Measurements from ENCODE around the gene CEP112. TPM values are rescaled to one million over a fixed set of nuclear protein-coding genes. Genes with fewer than 3 reads are reported as not detected.
"Not testable (repeated sequence)": the region's sequence is repeated elsewhere in the genome, so short reads cannot be mapped to it uniquely, and the experiment has no call there.

CEP112 gene
- total RNA-seq, 1 donor from 2014 or later, result 1.3 TPM

GRCh38 chr17:65704731-65705130 lies 487.2 kb downstream of the CEP112 start:
- Mint-ChIP-seq H3K36me3 (ENCODE audit: low read depth) (no peaks in the 10 kb centered on the region), H3K4me1 (no peaks in the 10 kb centered on the region), H3K27me3 (peaks cover 9% of the 10 kb centered on the region), H3K27ac (no peak overlapping the region), H3K9me3 (no peaks in the 10 kb centered on the region), H3K4me3 (no peak overlapping the region)
- intact Hi-C loops (cut with micrococcal nuclease), result no loop called here
- DNase-seq, result no peak

- DNase-seq, result no peak
- Mint-ChIP-seq H3K27me3 (peaks cover 12% of the 10 kb centered on the region), H3K36me3 (ENCODE audit: low read depth) (no peaks in the 10 kb centered on the region), H3K9me3 (no peaks in the 10 kb centered on the region), H3K4me3 (no peak overlapping the region), H3K27ac (no peak overlapping the region), H3K4me1 (no peaks in the 10 kb centered on the region)
- intact Hi-C loops (cut with micrococcal nuclease), result no loop called here
These were observed 488.0 kb downstream of the CEP112 start for GRCh38 chr17:65703891-65704290.

DNA sequence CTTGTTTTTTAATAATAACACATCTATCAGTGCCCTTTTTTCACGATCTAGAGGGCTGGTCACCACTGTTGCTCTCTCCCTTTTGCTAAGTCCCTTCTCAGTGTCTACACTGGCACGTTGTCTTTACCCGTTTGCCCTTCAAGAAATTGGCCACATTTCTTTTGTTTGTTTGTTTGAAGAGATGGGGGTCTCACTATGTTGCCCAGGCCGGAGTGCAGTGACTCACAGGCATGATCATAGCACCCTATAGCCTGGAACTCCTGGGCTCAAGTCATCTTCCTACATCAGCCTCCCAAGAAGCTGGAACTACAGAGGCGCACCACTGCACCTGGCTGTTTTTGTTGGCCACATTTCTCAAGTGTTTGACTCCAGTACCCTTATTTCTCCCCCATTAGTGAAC lies 492.5 kb downstream of the CEP112 start:
- Mint-ChIP-seq H3K36me3 (ENCODE audit: low read depth) (no peaks in the 10 kb centered on the region), H3K27ac (no peak overlapping the region), H3K4me1 (no peaks in the 10 kb centered on the region), H3K4me3 (no peak overlapping the region), H3K27me3 (peaks cover 8% of the 10 kb centered on the region), H3K9me3 (no peaks in the 10 kb centered on the region)
- no peak for DNase-seq
- intact Hi-C loops (cut with micrococcal nuclease), result no loop called here

- DNase-seq, result no peak
- Mint-ChIP-seq H3K27ac (no peak overlapping the region), H3K4me1 (no peaks in the 10 kb centered on the region), H3K4me3 (no peak overlapping the region), H3K36me3 (ENCODE audit: low read depth) (no peaks in the 10 kb centered on the region), H3K9me3 (no peaks in the 10 kb centered on the region), H3K27me3 (peaks cover 8% of the 10 kb centered on the region)
- intact Hi-C loops (cut with micrococcal nuclease), result no loop called here
These were observed 493.4 kb downstream of the CEP112 start for GRCh38 chr17:65698381-65699061.

DNA sequence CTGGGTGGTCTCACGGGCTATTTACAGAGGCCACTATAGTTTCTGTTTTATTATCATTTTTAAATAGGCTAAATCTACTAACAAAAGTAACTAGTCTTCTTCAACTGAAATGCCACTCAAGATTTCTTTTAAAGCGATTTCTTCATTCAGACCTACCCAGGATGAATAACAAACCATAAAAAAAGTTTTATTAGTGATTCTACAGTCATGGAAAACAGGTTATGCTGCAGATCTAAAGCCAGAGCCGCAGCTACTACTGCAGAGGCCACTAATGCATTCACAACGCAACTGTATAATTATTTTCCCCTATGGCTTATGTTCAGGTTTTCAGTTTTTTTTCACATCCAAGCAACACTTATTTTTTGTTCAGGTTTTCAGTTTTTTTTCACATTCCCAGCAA lies 494.3 kb downstream of the CEP112 start:
- Mint-ChIP-seq H3K27me3 (peaks cover 8% of the 10 kb centered on the region), H3K9me3 (no peaks in the 10 kb centered on the region), H3K27ac (no peak overlapping the region), H3K4me1 (no peaks in the 10 kb centered on the region), H3K36me3 (ENCODE audit: low read depth) (no peaks in the 10 kb centered on the region), H3K4me3 (no peak overlapping the region)
- DNase-seq, result no peak
- intact Hi-C loops (cut with micrococcal nuclease), result no loop called here

GRCh38 chr17:65696739-65697394 lies 495.1 kb downstream of the CEP112 start:
- H3K36me3 Mint-ChIP-seq (ENCODE audit: low read depth), result no peaks in the 10 kb centered on the region
- H3K27me3 Mint-ChIP-seq, result peaks cover 8% of the 10 kb centered on the region
- no peak overlapping the region for H3K4me3 Mint-ChIP-seq
- intact Hi-C loops (cut with micrococcal nuclease), result no loop called here
- H3K9me3 Mint-ChIP-seq, result no peaks in the 10 kb centered on the region
- no peaks in the 10 kb centered on the region for H3K4me1 Mint-ChIP-seq
- no peak for DNase-seq
- H3K27ac Mint-ChIP-seq, result no peak overlapping the region

- Mint-ChIP-seq H3K36me3 (ENCODE audit: low read depth) (no peaks in the 10 kb centered on the region), H3K27ac (no peak overlapping the region), H3K27me3 (peaks cover 3% of the 10 kb centered on the region), H3K4me3 (no peak overlapping the region), H3K4me1 (peaks cover 5% of the 10 kb centered on the region), H3K9me3 (no peaks in the 10 kb centered on the region)
- intact Hi-C loops (cut with micrococcal nuclease), result no loop called here
- no peak for DNase-seq
These were observed 497.3 kb downstream of the CEP112 start for GRCh38 chr17:65694601-65695000.

DNA sequence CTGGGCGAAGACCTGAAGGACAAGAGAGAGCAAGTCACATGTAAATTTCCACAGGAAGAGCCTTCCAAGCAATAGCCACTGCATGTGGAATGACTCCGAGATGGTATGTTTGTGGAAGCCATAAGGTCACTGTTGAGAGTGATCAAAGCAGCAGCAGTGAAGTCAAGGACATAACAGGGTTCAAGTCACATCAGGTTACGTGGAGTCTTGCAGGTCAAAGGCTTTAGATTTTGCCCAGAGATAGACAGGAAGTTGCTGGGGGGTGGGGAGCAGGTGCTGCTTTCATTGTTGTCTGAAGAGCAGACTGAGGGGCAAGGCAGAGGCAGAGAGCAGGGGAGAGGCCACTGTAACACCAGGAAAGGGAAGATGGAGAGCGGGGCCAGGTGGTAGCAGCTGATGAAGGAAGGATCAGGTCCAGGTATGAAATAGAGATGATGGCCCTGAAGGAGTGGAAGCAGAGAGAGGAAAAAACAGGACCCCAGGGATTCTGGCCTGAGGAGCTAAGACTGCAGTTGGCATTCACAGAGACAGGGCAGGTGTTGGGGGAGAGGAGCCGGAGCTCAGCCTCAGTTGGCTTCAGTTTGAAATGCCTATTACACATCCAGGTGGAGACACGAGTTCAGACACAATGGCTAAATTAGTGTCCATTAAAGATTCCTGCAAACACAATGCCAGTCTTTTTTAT lies 501.2 kb downstream of the CEP112 start:
- H3K4me3 Mint-ChIP-seq, result no peak overlapping the region

DNA sequence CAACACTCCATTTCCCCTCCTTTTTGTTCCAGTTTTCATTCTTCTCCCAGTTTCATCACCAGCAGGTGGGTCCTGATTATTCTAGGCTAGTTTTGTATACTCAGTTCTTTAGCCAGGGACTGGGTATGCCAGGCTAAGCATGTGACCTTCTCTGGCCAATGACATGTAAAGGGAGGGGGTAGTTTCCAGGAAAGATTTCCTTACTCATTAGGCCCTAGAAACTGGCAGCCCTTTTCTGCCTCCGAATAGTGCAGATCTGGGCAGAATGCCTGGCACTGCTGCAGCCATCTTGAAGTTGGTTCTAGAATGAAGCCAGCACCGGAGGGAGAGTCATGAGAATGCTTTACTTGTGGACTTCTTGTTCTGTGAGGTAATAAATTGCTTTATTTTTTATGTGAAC lies 503.6 kb downstream of the CEP112 start:
- Mint-ChIP-seq H3K4me1 (peaks cover 5% of the 10 kb centered on the region), H3K27ac (no peak overlapping the region), H3K36me3 (ENCODE audit: low read depth) (no peaks in the 10 kb centered on the region), H3K4me3 (no peak overlapping the region), H3K27me3 (no peaks in the 10 kb centered on the region), H3K9me3 (no peaks in the 10 kb centered on the region)
- DNase-seq, result no peak
- intact Hi-C loops (cut with micrococcal nuclease), result no loop called here

More for the DNA sequence above, 501.2 kb downstream of the CEP112 start:
- H3K4me1 Mint-ChIP-seq, result peaks cover 5% of the 10 kb centered on the region
- no peaks in the 10 kb centered on the region for H3K9me3 Mint-ChIP-seq
- intact Hi-C loops (cut with micrococcal nuclease), result no loop called here
- H3K27me3 Mint-ChIP-seq, result peaks cover under 1% of the 10 kb centered on the region
- no peak overlapping the region for H3K27ac Mint-ChIP-seq
- no peaks in the 10 kb centered on the region for H3K36me3 Mint-ChIP-seq (ENCODE audit: low read depth)
- no peak for DNase-seq

DNA sequence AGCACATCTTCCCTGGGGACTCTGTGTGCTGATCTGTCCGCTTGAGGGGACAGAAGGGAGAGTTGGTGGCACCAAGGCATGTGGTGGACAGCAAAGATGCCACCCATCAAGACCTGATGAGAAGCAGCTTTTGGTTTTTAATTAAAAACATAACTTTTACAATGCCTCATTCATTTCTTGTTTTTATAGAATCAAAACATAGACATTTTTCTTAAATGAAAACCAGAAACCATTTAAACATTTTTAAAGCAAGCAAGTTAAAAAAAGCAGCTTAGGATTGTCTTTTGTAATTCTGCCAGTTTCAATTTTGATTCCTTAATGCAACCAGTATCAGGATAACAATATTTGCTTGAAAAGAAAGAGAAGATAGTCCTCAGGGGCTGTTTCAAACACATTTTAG lies 506.8 kb downstream of the CEP112 start:
- H3K4me1 Mint-ChIP-seq, result no peaks in the 10 kb centered on the region
- no peak for DNase-seq
- H3K27ac Mint-ChIP-seq, result no peak overlapping the region
- no peaks in the 10 kb centered on the region for H3K36me3 Mint-ChIP-seq (ENCODE audit: low read depth)
- H3K9me3 Mint-ChIP-seq, result peaks cover 9% of the 10 kb centered on the region
- intact Hi-C loops (cut with micrococcal nuclease), result no loop called here
- H3K4me3 Mint-ChIP-seq, result no peak overlapping the region
- peaks cover 2% of the 10 kb centered on the region for H3K27me3 Mint-ChIP-seq

- peaks cover 9% of the 10 kb centered on the region for H3K9me3 Mint-ChIP-seq
- no peak overlapping the region for H3K4me3 Mint-ChIP-seq
- H3K27me3 Mint-ChIP-seq, result peaks cover 2% of the 10 kb centered on the region
- H3K36me3 Mint-ChIP-seq (ENCODE audit: low read depth), result no peaks in the 10 kb centered on the region
- no peaks in the 10 kb centered on the region for H3K4me1 Mint-ChIP-seq
- H3K27ac Mint-ChIP-seq, result no peak overlapping the region
- no peak for DNase-seq
- intact Hi-C loops (cut with micrococcal nuclease), result no loop called here
These were observed 507.3 kb downstream of the CEP112 start for GRCh38 chr17:65684631-65685030.

DNA sequence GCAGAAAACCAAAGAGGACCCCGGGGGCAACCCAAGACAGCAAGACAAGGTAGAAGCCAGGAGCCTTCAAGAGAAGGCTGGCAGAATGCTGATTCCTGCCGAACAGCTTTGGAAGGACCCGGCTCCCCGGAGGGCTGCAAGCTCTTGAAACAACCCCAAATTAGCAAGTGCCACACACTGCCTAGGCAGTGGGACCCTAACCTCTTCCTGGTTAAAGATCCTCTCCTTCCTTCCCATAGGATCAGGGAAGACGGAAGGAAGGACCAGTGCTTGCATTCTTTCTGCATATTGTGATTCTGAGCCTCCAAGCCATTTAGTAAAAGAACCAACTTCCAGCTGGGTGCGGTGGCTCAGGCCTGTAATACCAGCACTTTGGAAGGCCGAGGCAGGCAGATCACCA lies 508.5 kb downstream of the CEP112 start:
- Mint-ChIP-seq H3K27me3 (peaks cover 2% of the 10 kb centered on the region), H3K9me3 (peaks cover 9% of the 10 kb centered on the region), H3K27ac (no peak overlapping the region), H3K4me3 (no peak overlapping the region), H3K36me3 (ENCODE audit: low read depth) (no peaks in the 10 kb centered on the region), H3K4me1 (no peaks in the 10 kb centered on the region)
- DNase-seq, result no peak
- intact Hi-C loops (cut with micrococcal nuclease), result no loop called here

GRCh38 chr17:65681763-65682162 lies 510.2 kb downstream of the CEP112 start:
- intact Hi-C loops (cut with micrococcal nuclease); H3K27ac Mint-ChIP-seq; H3K36me3 Mint-ChIP-seq (ENCODE audit: low read depth); DNase-seq; H3K4me3 Mint-ChIP-seq; H3K9me3 Mint-ChIP-seq; H3K27me3 Mint-ChIP-seq; H3K4me1 Mint-ChIP-seq: not testable (repeated sequence)

GRCh38 chr17:65679165-65679845 lies 512.6 kb downstream of the CEP112 start:
- DNase-seq, result no peak
- H3K36me3 Mint-ChIP-seq (ENCODE audit: low read depth), result no peaks in the 10 kb centered on the region
- no peak overlapping the region for H3K4me3 Mint-ChIP-seq
- H3K27ac Mint-ChIP-seq, result no peak overlapping the region
- H3K4me1 Mint-ChIP-seq, result no peaks in the 10 kb centered on the region
- intact Hi-C loops (cut with micrococcal nuclease), result no loop called here
- H3K9me3 Mint-ChIP-seq, result peaks cover 9% of the 10 kb centered on the region
- peaks cover 2% of the 10 kb centered on the region for H3K27me3 Mint-ChIP-seq

All from activated CD4-positive, alpha-beta T cell treated with anti-CD3 and anti-CD28 coated beads, Interleukin-2, amount 10 ng/mL, durations not matched to agents 24 days and 14 days (primary cell).